Endothelial cell of umbilical vein (primary cell): ENCODE results near the gene PTRH1. TPM values are rescaled to one million over a fixed set of nuclear protein-coding genes. Genes with fewer than 3 reads are reported as not detected.

Source experiments
- BruUV-seq: library from RNA; stranded (reverse); fragments of 400-500 nt; replicated peaks from 2 replicates; lab custom pipeline; 2021; lab: Mats Ljungman, UMichigan
- CTCF ChIA-PET: fragments of 300-600, 350-600 bp; sonication (Branson Sonifier 250); formaldehyde crosslinking; loops from one replicate; lab custom pipeline; 2021; ENCODE audit warnings: antibody characterized with exemption, inconsistent platforms; lab: Charles Lee
- POLR2A ChIA-PET: fragments of 300-600, 350-600 bp; sonication (Branson Sonifier 250); formaldehyde crosslinking; loops from one replicate; lab custom pipeline; 2021; ENCODE audit warnings: antibody characterized with exemption, inconsistent platforms; lab: Charles Lee
- DNase-seq: peaks from one replicate; pipeline ENCODE4 v3.0.0-alpha.2; 2011; ENCODE audit warnings: low read depth, low spot score
- FAIRE-seq: peaks from 2 replicates; lab custom pipeline; 2011; peaks lifted over from hg19 to GRCh38; lab: Jason Lieb, UNC
- H2AFZ ChIP-seq: 2 replicates; pipeline ENCODE4 v1.6.0; 2012; ENCODE audit warnings: low read depth, low read length, control low read depth, inconsistent platforms
- H3K27ac ChIP-seq: 2 replicates; pipeline ENCODE4 v1.5.1; 2011; ENCODE audit warnings: low read depth, mild to moderate bottlenecking, control low read depth, low read length, moderate library complexity; ENCODE audit not compliant: insufficient read depth
- H3K27me3 ChIP-seq, 2 experiments: 2 replicates each; pipeline versions ENCODE4 v1.6.0 to v1.6.1; 2011; ENCODE audit warnings: low read length in 2 of 2, mixed read lengths in 1 of 2; ENCODE audit not compliant: control insufficient read depth in 2 of 2, insufficient read depth in 2 of 2
- H3K36me3 ChIP-seq, 2 experiments: 2 replicates in 1 of 2; 3 replicates in 1 of 2; pipeline ENCODE4 v1.5.1; 2011; ENCODE audit warnings: low read length in 2 of 2, mild to moderate bottlenecking in 1 of 2, moderate library complexity in 1 of 2; ENCODE audit not compliant: control insufficient read depth in 2 of 2, insufficient read depth in 2 of 2; ENCODE audit errors: extremely low read depth in 1 of 2
- H3K4me1 ChIP-seq: 3 replicates; pipeline ENCODE4 v1.5.1; 2011; ENCODE audit warnings: mild to moderate bottlenecking, low read length; ENCODE audit not compliant: control insufficient read depth, insufficient read depth; ENCODE audit errors: extremely low read depth
- H3K4me2 ChIP-seq: 2 replicates; pipeline ENCODE4 v1.6.1; 2011; ENCODE audit warnings: low read length, control low read depth, mixed read lengths; ENCODE audit not compliant: insufficient read depth
- H3K4me3 ChIP-seq, 3 experiments: fragments of 200-600 bp in 1 of 3; sonication (generic), shearing (Covaris generic) in 1 of 3; replicated peaks in 1 of 3; 2 replicates each; pipeline ENCODE4 v1.5.1; 2011 to 2016; ENCODE audit warnings: control low read depth in 3 of 3, low read length in 3 of 3, mild to moderate bottlenecking in 2 of 3, inconsistent platforms in 1 of 3, low read depth in 1 of 3, moderate library complexity in 1 of 3; ENCODE audit not compliant: insufficient read depth in 1 of 3
- H3K79me2 ChIP-seq: 2 replicates; pipeline ENCODE4 v1.6.0; 2012; ENCODE audit warnings: low read length, inconsistent platforms; ENCODE audit not compliant: control insufficient read depth, insufficient read depth
- H3K9ac ChIP-seq: replicated peaks from 2 replicates; pipeline ENCODE3; 2011; ENCODE audit warnings: low read length, control low read depth; ENCODE audit not compliant: insufficient read depth; ENCODE audit errors: extremely low read depth
- H3K9me1 ChIP-seq: replicated peaks from 3 replicates; pipeline ENCODE4 v1.6.0; 2011; ENCODE audit warnings: mild to moderate bottlenecking, low read length; ENCODE audit not compliant: control insufficient read depth, insufficient read depth; ENCODE audit errors: extremely low read depth
- H3K9me3 ChIP-seq: replicated peaks from 2 replicates; pipeline ENCODE4 v1.5.1; 2012; ENCODE audit warnings: low read length, inconsistent platforms; ENCODE audit not compliant: control insufficient read depth, insufficient read depth
- H4K20me1 ChIP-seq: replicated peaks from 2 replicates; pipeline ENCODE3; 2011; ENCODE audit warnings: mild to moderate bottlenecking, low read length; ENCODE audit not compliant: control insufficient read depth, insufficient read depth; ENCODE audit errors: extremely low read depth
- EZH2 ChIP-seq: IDR thresholded peaks from 2 replicates; pipeline ENCODE4 v1.6.1; 2012; ENCODE audit warnings: borderline replicate concordance, low read depth, mild to moderate bottlenecking, moderate library complexity, low read length, inconsistent platforms; ENCODE audit not compliant: severe bottlenecking
- FOS ChIP-seq: IDR thresholded peaks from 2 replicates; pipeline ENCODE4 v1.6.1; 2011; ENCODE audit warnings: mild to moderate bottlenecking, low read length, moderate library complexity, borderline replicate concordance; ENCODE audit not compliant: insufficient read depth
- GATA2 ChIP-seq: IDR thresholded peaks from 2 replicates; pipeline ENCODE4 v1.7.0; 2011; ENCODE audit warnings: low read depth, mild to moderate bottlenecking, moderate library complexity, mixed read lengths, low read length; ENCODE audit not compliant: insufficient read length, insufficient read depth
- JUN ChIP-seq: IDR thresholded peaks from 2 replicates; pipeline ENCODE4 v1.6.1; 2011; ENCODE audit warnings: borderline replicate concordance, low read depth; ENCODE audit not compliant: insufficient read length, insufficient read depth
- MYC ChIP-seq: IDR thresholded peaks from one replicate; pipeline ENCODE4 v1.6.1; 2011; ENCODE audit warnings: mild to moderate bottlenecking, low read depth, low read length
- POLR2A ChIP-seq: IDR thresholded peaks from 2 replicates; pipeline ENCODE4 v1.6.1; 2012; ENCODE audit warnings: low read depth, mild to moderate bottlenecking, control low read depth, low read length
- POLR2AphosphoS5 ChIP-seq: IDR thresholded peaks from 2 replicates; pipeline ENCODE4 v1.6.1; 2012; ENCODE audit warnings: low read depth, mild to moderate bottlenecking, control low read depth, low read length, moderate library complexity; ENCODE audit not compliant: insufficient read depth
- dilution Hi-C: fragments of 300-500 bp; cut with MboI; formaldehyde crosslinking; loops from one replicate; pipeline ENCODE4 v1.15.0; 2019; ENCODE audit warnings: low sequenced_read_pairs; ENCODE audit not compliant: extremely low pct_ligation_motif_present
- intact Hi-C: fragments of 100-400 bp; cut with micrococcal nuclease; formaldehyde crosslinking; loops from one replicate; pipeline ENCODE4 v1.10.0; 2022
- polyA plus RNA-seq, 4 experiments: library from polyadenylated mRNA; depleted of rRNA in 3 of 4; stranded (reverse) in 3 of 4; unstranded in 1 of 4; fragments of >200 nt; gene quantifications; 2 replicates each; pipeline versions ENCODE4 v1.2.1 to v1.2.3, GENCODE V29; 2011 to 2012; ENCODE audit warnings: missing spikeins in 1 of 4
- total RNA-seq: library from RNA; stranded (reverse); gene quantifications from 2 replicates; pipeline ENCODE4 v1.2.3, GENCODE V29; 2021
- TF ChIP-seq, protein P1 (sequence below): IDR thresholded peaks from 2 replicates; pipeline ENCODE4 v1.6.1; 2011; ENCODE audit not compliant: insufficient read depth, insufficient read length
- TF ChIP-seq, protein P2 (sequence below), 2 donors: IDR thresholded peaks; 1 replicate in 1 of 2; 2 replicates in 1 of 2; pipeline ENCODE4 v1.5.1; 2011; ENCODE audit warnings: low read length in 2 of 2, mild to moderate bottlenecking in 2 of 2, moderate library complexity in 2 of 2, control low read depth in 1 of 2, inconsistent platforms in 1 of 2, low read depth in 1 of 2; ENCODE audit not compliant: insufficient read depth in 1 of 2; ENCODE audit errors: extremely low read depth in 1 of 2

Gene PTRH1
- total and polyA plus RNA-seq, 2 donors (not counting 3 experiments of a cell fraction or from before 2014, with no cell fraction given) = 25.1 to 52.2 TPM

GRCh38 chr9:127714020-127714750 lies 1.3 kb downstream of the PTRH1 start:
- DNase-seq (no peak), FAIRE-seq (no peak)
- no peak for TF ChIP-seq POLR2A
- no peak for TF ChIP-seq GATA2
- no peak for TF ChIP-seq JUN
- no peak for TF ChIP-seq MYC
- TF ChIP-seq EZH2 = no peak
- TF ChIP-seq, protein P1, sequence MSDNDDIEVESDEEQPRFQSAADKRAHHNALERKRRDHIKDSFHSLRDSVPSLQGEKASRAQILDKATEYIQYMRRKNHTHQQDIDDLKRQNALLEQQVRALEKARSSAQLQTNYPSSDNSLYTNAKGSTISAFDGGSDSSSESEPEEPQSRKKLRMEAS = no peak
- no peak for TF ChIP-seq POLR2AphosphoS5
- no peak for TF ChIP-seq FOS
- TF ChIP-seq, protein P2, sequence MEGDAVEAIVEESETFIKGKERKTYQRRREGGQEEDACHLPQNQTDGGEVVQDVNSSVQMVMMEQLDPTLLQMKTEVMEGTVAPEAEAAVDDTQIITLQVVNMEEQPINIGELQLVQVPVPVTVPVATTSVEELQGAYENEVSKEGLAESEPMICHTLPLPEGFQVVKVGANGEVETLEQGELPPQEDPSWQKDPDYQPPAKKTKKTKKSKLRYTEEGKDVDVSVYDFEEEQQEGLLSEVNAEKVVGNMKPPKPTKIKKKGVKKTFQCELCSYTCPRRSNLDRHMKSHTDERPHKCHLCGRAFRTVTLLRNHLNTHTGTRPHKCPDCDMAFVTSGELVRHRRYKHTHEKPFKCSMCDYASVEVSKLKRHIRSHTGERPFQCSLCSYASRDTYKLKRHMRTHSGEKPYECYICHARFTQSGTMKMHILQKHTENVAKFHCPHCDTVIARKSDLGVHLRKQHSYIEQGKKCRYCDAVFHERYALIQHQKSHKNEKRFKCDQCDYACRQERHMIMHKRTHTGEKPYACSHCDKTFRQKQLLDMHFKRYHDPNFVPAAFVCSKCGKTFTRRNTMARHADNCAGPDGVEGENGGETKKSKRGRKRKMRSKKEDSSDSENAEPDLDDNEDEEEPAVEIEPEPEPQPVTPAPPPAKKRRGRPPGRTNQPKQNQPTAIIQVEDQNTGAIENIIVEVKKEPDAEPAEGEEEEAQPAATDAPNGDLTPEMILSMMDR (IDR thresholded peaks at IDR 0.05; ENCODE audit: extremely low read depth in 1 of 2, insufficient read depth in 1 of 2, low read depth in 1 of 2, low read length in 2 of 2) = no peak
- H3K4me3 ChIP-seq = peak overlapping the region in 1 of 3 experiments; percentile 85
- dilution Hi-C loops (no loop called here), intact Hi-C loops (no loop called here)
- no peak overlapping the region for H3K9ac ChIP-seq
- no peaks in the 10 kb centered on the region for H3K27me3 ChIP-seq
- ChIA-PET POLR2A (no interaction called here), CTCF (interaction anchor here (0.9 to 3.3 kb wide), 7 partner anchors 9 to 188 kb away, joined by 3 to 30 read pairs (median 3); partner anchors contain the start of gene TOR2A)
- H3K36me3 ChIP-seq = no peaks in the 10 kb centered on the region
- H2AFZ ChIP-seq = no peak overlapping the region
- H4K20me1 ChIP-seq = no peaks in the 10 kb centered on the region
- BruUV-seq = no TSS peak
- peaks cover 5% of the 10 kb centered on the region for H3K4me1 ChIP-seq
- H3K27ac ChIP-seq = no peak overlapping the region
- no peaks in the 10 kb centered on the region for H3K9me3 ChIP-seq
- no peaks in the 10 kb centered on the region for H3K9me1 ChIP-seq
- peaks cover 5% of the 10 kb centered on the region for H3K79me2 ChIP-seq
- peak overlapping the region; percentile 48 for H3K4me2 ChIP-seq
